Adrenal gland (tissue), 12 donors: ENCODE measurements around the gene IL17RD. TPM values are rescaled to one million over a fixed set of nuclear protein-coding genes. Genes with fewer than 3 reads are reported as not detected.

Experiments used
- DNase-seq, 7 donors: peaks; one replicate each; pipeline ENCODE4 v3.0.0-alpha.2; 2019 to 2020
- H3K27ac ChIP-seq, 5 donors: fragments of 200-600 bp; sonication (generic) in 4 of 5; 1 replicate in 3 of 5; 2 replicates in 2 of 5; pipeline versions ENCODE4 v1.5.1 to v1.8.0; 2016 to 2020; ENCODE audit warnings: mild to moderate bottlenecking in 1 of 5
- H3K27me3 ChIP-seq: fragments of 200-600 bp; 2 replicates; pipeline ENCODE4 v1.8.0; 2021
- H3K36me3 ChIP-seq, 2 donors: fragments of 200-600 bp; replicated peaks in 1 of 2; 1 replicate in 1 of 2; 2 replicates in 1 of 2; pipeline versions ENCODE4 v1.5.1 to v1.8.0; 2018 to 2022
- H3K4me1 ChIP-seq, 2 donors: fragments of 200-600 bp; replicated peaks in 1 of 2; 1 replicate in 1 of 2; 2 replicates in 1 of 2; pipeline versions ENCODE4 v1.5.1 to v1.8.0; 2018 to 2021
- H3K4me3 ChIP-seq, 4 donors: fragments of 200-600 bp; sonication (generic) in 3 of 4; one replicate each; pipeline ENCODE4 v1.5.1; 2016 to 2018
- H3K9me3 ChIP-seq, 3 donors: fragments of 200-600 bp; sonication (generic) in 1 of 3; replicated peaks in 1 of 3; 1 replicate in 2 of 3; 2 replicates in 1 of 3; pipeline versions ENCODE4 v1.5.1 to v1.8.0; 2016 to 2021
- CTCF ChIP-seq, 6 experiments: fragments of 450-650 bp in 4 of 6; fragments of 200-600 bp in 2 of 6; sonication (generic) in 1 of 6; IDR thresholded peaks; 1 replicate in 5 of 6; 2 replicates in 1 of 6; pipeline versions ENCODE4 v1.5.1 to v1.8.0; 2016 to 2021; ENCODE audit warnings: antibody characterized with exemption in 6 of 6, mild to moderate bottlenecking in 2 of 6, moderate library complexity in 1 of 6
- POLR2A ChIP-seq, 2 donors: fragments of 450-650 bp; IDR thresholded peaks; one replicate each; pipeline ENCODE4 v1.6.1; 2017; ENCODE audit warnings: antibody characterized with exemption in 2 of 2, mild to moderate bottlenecking in 2 of 2, moderate library complexity in 1 of 2
- WGBS, 4 donors: extraction: QIAGEN DNeasy Blood & Tissue Kit in 2 of 4; methylation state at CpG; one replicate each; pipeline versions ENCODE4 v1.1.5 to v1.1.7; 2013 to 2017; 5-methylcytosine and 5-hydroxymethylcytosine counted together
- intact Hi-C, 2 donors: fragments of 100-400 bp; cut with DNase I; formaldehyde crosslinking; loops; one replicate each; pipeline versions ENCODE4 v1.14.1 to v1.15.0; 2022 to 2023
- polyA plus RNA-seq, 3 donors: library from polyadenylated mRNA; stranded (reverse); fragments of 200-250 nt in 2 of 3; fragments of 350-450 nt in 1 of 3; fragmentation: Illumina TruSeq in 1 of 3; extraction: RNeasy Lipid Tissue Mini Kit (QIAGEN cat#74804) in 1 of 3; gene quantifications; one replicate each; pipeline ENCODE4 v1.2.3, GENCODE V29; 2013 to 2014
- total RNA-seq, 9 donors: library from RNA; depleted of rRNA in 4 of 9; stranded (reverse); fragments of >200 nt in 4 of 9; fragments of 120-200 nt in 1 of 9; fragmentation: NEBNext Ultra II Directional in 1 of 9; extraction: Animal tissue kit (Norgen Biotek cat#: 25700) in 1 of 9; gene quantifications; one replicate each; pipeline versions ENCODE4 v1.1.0 to v1.2.4, GENCODE V29; 2013 to 2023
- donor health status: healthy with polysubstance abuse.
- donor health status: Bipolar disorder and iron deficiency.
- donor health status: DM: yes; HTN: yes; CAD: no.
- donor health status: DM: no; HTN: no; CAD: no.
- donor health status: DM: no; HTN: no; CAD: no.
- donor health status: DM: yes; HTN: yes; CAD: no.

IL17RD gene
- total and polyA plus RNA-seq, 12 donors: 0.44 to 7.1 (median 1.5) TPM

GRCh38 chr3:57160076-57160764, 4.9 kb downstream of the IL17RD start:
- H3K4me3 ChIP-seq: no peak overlapping the region
- peaks cover 3 to 11% of the 10 kb centered on the region in 2 donors for H3K4me1 ChIP-seq
- no peaks in the 10 kb centered on the region for H3K9me3 ChIP-seq
- H3K36me3 ChIP-seq: no peaks in the 10 kb centered on the region
- H3K27ac ChIP-seq: no peak overlapping the region
- TF ChIP-seq POLR2A (IDR thresholded peaks at IDR 0.05) (no peak), CTCF (IDR thresholded peaks at IDR 0.05) (no peak)
- WGBS, 4 donors: 79 to 85% (median 81%) methylated on average over 8 of the region's 8 CpGs
- intact Hi-C loops: loop anchor here in 1 of 2 donors (5.0 kb wide), 1 partner anchor 58 kb away; no protein-coding TSS in a partner anchor
- H3K27me3 ChIP-seq: no peaks in the 10 kb centered on the region
- DNase-seq: peak in 2 of 7 donors; percentile 21 to 35

- Histone ChIP-seq H3K27ac (no peak overlapping the region), H3K4me1 (peaks cover 0 to 3% of the 10 kb centered on the region in 2 donors), H3K4me3 (no peak overlapping the region), H3K9me3 (no peaks in the 10 kb centered on the region), H3K27me3 (no peaks in the 10 kb centered on the region), H3K36me3 (no peaks in the 10 kb centered on the region)
- TF ChIP-seq CTCF (IDR thresholded peaks at IDR 0.05) (no peak), POLR2A (IDR thresholded peaks at IDR 0.05) (no peak)
- 54 to 66% (median 59%) methylated on average over 7 to 8 of the region's 8 CpGs for WGBS, 4 donors
- DNase-seq: peak in 1 of 7 donors; percentile 45
- intact Hi-C loops: no loop called here
Observed at GRCh38 chr3:57158813-57159738, 6.1 kb downstream of the IL17RD start.

- TF ChIP-seq CTCF (IDR thresholded peaks at IDR 0.05): no peak
- TF ChIP-seq POLR2A (IDR thresholded peaks at IDR 0.05): no peak
- Histone ChIP-seq H3K4me1 (no peaks in the 10 kb centered on the region), H3K27ac (no peak overlapping the region), H3K36me3 (no peaks in the 10 kb centered on the region), H3K9me3 (no peaks in the 10 kb centered on the region), H3K4me3 (no peak overlapping the region), H3K27me3 (no peaks in the 10 kb centered on the region)
- intact Hi-C loops: no loop called here
- WGBS, 4 donors: 70 to 78% (median 74%) methylated on average over 3 of the region's 3 CpGs
- DNase-seq: no peak
Observed at GRCh38 chr3:57158325-57158724, 6.8 kb downstream of the IL17RD start.

- intact Hi-C loops: no loop called here
- WGBS, 4 donors: 66 to 69% (median 68%) methylated on average over 10 of the region's 10 CpGs
- Histone ChIP-seq H3K4me3 (no peak overlapping the region), H3K27ac (no peak overlapping the region), H3K27me3 (no peaks in the 10 kb centered on the region), H3K36me3 (no peaks in the 10 kb centered on the region), H3K4me1 (no peaks in the 10 kb centered on the region), H3K9me3 (no peaks in the 10 kb centered on the region)
- TF ChIP-seq CTCF (IDR thresholded peaks at IDR 0.05) (no peak), POLR2A (IDR thresholded peaks at IDR 0.05) (no peak)
- no peak for DNase-seq
Observed at GRCh38 chr3:57157545-57157944, 7.6 kb downstream of the IL17RD start.
